ENCODE results near the gene MRPS34. TPM values are rescaled to one million over a fixed set of nuclear protein-coding genes. Genes with fewer than 3 reads are reported as not detected.

Gene MRPS34
- total RNA-seq (188 and 195 TPM in 2 replicates), polyA plus RNA-seq (164 and 172 TPM in 2 replicates)

GRCh38 chr16:1772908-1773702 lies at the start of gene MRPS34:
MRPS34 (minus strand) TSS chr16:1773134; CDS start chr16:1773119, 15 bp downstream.
- peak; percentile 67 for TF ChIP-seq CTCF (IDR thresholded peaks at IDR 0.05; ENCODE audit: low read depth, low read length)
- Histone ChIP-seq H3K27ac (peak within 1 kb of the TSS; percentile 88), H3K9me3 (ENCODE audit: low read depth) (no peaks in the 10 kb centered on the region), H3K27me3 (no peaks in the 10 kb centered on the region), H3K36me3 (peaks cover under 1% of the 10 kb centered on the region), H3K4me3 (peak within 1 kb of the TSS; percentile 59), H3K4me1 (ENCODE audit: low read depth) (peaks cover 13% of the 10 kb centered on the region)
- DNase-seq (ENCODE audit: low read depth in 1 of 2, low spot score in 1 of 2) = peak; percentile 86 to 94

- Histone ChIP-seq H3K9me3 (ENCODE audit: low read depth) (no peaks in the 10 kb centered on the region), H3K36me3 (peaks cover 9% of the 10 kb centered on the region), H3K4me1 (ENCODE audit: low read depth) (peaks cover 3% of the 10 kb centered on the region), H3K27me3 (no peaks in the 10 kb centered on the region), H3K4me3 (no peak overlapping the region), H3K27ac (no peak overlapping the region)
- no peak for DNase-seq (ENCODE audit: low read depth in 1 of 2, low spot score in 1 of 2)
- no peak for TF ChIP-seq CTCF (IDR thresholded peaks at IDR 0.05; ENCODE audit: low read depth, low read length)
These were observed 49.1 kb upstream of the MRPS34 start for GRCh38 chr16:1821861-1822611.

DNA sequence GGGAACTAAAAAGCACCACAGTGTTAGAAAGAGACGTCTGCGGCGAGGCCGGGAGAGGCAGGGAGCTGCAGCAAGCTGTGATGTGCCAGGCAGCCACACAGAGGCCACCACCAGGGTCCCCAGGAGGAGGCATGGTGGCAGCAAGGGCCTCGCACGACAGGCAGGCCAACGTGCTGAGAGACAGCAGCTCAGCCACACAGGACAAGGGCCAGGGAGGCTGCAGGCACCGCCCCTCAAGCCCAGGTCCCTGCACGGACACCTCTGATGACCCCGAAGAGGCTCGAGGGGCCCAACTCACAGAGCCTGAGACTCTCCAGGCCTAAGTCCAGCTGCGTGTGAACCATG lies 48.0 kb upstream of the MRPS34 start:
- Histone ChIP-seq H3K4me1 (ENCODE audit: low read depth) (peaks cover 3% of the 10 kb centered on the region), H3K9me3 (ENCODE audit: low read depth) (no peaks in the 10 kb centered on the region), H3K4me3 (no peak overlapping the region), H3K36me3 (peaks cover 17% of the 10 kb centered on the region), H3K27me3 (no peaks in the 10 kb centered on the region), H3K27ac (no peak overlapping the region)
- no peak for DNase-seq (ENCODE audit: low read depth in 1 of 2, low spot score in 1 of 2)
- TF ChIP-seq CTCF (IDR thresholded peaks at IDR 0.05; ENCODE audit: low read depth, low read length) = no peak

DNA sequence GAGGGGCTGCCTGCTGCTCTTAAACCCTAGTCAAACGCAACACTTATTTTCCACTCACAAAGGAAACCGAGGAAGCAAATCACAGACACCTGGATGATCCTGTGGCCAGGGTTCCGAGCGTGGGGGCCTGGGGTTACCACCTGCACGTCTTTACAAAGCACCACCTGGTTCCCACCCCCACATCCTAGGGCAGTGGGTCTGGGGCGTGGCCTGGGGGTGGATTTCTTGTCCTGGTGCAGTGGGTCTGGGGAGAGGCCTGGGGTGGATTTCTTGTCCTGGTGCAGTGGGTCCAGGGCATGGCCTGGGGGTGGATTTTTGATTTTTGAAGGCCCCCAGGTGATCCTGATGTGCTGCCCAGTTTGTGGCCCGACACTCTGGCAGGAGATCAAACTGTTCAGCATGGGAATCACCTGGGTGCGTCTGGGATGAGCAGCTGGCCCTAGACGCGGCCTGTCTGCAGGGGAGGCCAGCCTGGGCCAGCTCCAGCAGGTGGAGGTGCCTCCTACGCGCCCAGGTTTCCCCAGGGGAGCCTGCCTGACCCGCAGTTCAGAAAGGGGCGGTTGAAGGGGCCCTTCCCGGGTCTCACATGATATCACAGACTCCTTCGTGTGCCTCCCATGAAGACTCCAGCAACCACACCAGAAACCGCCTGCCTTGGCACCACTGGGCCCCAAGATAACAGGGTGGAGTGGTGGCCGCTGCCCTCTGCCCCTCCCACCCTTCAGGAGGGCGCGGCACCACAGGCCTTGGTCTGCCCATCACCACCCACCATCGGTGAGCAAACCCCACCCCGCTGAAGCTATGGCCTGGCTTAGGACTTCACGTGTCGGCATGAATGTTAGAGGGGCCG lies 47.4 kb upstream of the MRPS34 start:
- H3K4me3 ChIP-seq = no peak overlapping the region
- no peak overlapping the region for H3K27ac ChIP-seq
- peaks cover 20% of the 10 kb centered on the region for H3K36me3 ChIP-seq
- no peak for DNase-seq (ENCODE audit: low read depth in 1 of 2, low spot score in 1 of 2)
- no peaks in the 10 kb centered on the region for H3K4me1 ChIP-seq (ENCODE audit: low read depth)
- no peaks in the 10 kb centered on the region for H3K9me3 ChIP-seq (ENCODE audit: low read depth)
- H3K27me3 ChIP-seq = no peaks in the 10 kb centered on the region
- TF ChIP-seq CTCF (IDR thresholded peaks at IDR 0.05; ENCODE audit: low read depth, low read length) = no peak

DNA sequence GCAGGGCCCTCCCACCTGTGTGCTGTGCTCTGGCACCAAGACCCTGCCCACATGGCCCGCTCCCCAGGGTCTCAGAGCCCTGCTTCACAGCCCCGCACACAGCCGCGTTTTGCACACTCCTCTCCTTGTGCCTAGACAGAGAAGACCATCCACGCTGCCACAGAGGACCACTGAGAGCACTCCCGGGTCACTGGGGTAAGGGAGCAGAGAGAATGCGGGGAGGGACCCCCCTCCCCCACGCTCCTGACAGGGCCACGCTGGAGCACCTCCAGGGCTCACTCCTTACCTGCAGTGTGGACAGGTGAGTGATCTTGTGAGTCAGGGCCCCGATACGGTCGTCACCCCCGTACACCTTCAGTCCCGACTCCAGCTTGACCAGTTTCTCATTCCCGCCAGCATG lies 46.7 kb upstream of the MRPS34 start:
- H3K4me1 ChIP-seq (ENCODE audit: low read depth) = no peaks in the 10 kb centered on the region
- H3K36me3 ChIP-seq = peaks cover 22% of the 10 kb centered on the region
- H3K27me3 ChIP-seq = no peaks in the 10 kb centered on the region
- TF ChIP-seq CTCF (IDR thresholded peaks at IDR 0.05; ENCODE audit: low read depth, low read length) = no peak
- DNase-seq (ENCODE audit: low read depth in 1 of 2, low spot score in 1 of 2) = no peak
- H3K4me3 ChIP-seq = no peak overlapping the region
- no peaks in the 10 kb centered on the region for H3K9me3 ChIP-seq (ENCODE audit: low read depth)
- H3K27ac ChIP-seq = no peak overlapping the region
